NCI-H1092 treated with DMSO at 0.1 percent for 48 hours (cell line): ENCODE results near the gene NRG3.

Experiments used
- DNase-seq: peaks from one replicate; lab custom pipeline; 2025; lab: John Stamatoyannopoulos, UW

Gene NRG3

DNA sequence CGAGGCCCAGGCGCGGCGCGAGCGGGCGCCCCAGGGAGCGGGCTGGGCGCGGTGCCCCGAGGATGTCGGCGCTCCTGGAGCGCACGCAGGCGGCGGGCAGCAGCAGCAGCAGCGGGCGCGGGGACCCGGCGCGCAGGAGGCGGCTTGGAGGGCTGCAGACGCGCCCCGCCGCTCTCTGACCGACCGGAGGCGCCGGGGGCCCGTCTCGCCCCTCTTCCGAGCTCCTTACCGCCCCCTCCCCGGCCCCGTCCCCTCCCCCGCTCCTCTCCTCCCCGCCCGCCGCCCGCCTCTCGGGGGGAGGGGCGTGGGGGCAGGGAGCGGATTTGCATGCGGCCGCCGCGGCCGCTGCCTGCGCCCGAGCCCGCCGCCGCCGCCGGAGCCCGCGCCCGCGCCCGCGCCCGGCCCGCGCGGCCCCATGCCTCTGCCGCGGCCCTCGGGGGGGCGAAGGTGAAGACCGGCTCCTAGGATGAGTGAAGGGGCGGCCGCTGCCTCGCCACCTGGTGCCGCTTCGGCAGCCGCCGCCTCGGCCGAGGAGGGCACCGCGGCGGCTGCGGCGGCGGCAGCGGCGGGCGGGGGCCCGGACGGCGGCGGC, at the start of gene NRG3:
Gene NRG3, plus strand, starts transcription at position 320 of the 592 bp plus-strand sequence.
- no peak for DNase-seq

- no peak for DNase-seq
Observed at GRCh38 chr10:81828251-81828650, 46.7 kb upstream of the NRG3 start.

- no peak for DNase-seq
Observed at GRCh38 chr10:81831060-81831459, 43.9 kb upstream of the NRG3 start.

DNA sequence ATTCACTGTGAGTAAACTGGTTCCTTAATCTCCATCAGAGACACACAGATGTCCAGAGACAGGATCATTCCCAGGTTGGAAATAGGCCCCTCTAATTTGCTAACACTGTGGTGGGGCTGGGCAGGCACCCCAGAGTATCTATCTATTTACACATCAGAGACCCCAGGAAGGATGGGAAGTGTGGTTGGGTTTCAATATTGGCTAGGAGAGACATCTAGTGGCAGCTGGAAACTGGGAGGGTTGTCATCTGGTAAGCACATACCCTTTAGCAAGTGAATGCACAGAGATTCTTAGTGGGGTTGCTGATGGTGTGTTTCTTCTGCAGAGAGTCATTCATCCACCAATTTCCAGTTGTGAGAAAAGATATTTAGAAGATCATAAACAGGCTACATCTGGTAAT, 36.0 kb upstream of the NRG3 start:
- DNase-seq: no peak

DNA sequence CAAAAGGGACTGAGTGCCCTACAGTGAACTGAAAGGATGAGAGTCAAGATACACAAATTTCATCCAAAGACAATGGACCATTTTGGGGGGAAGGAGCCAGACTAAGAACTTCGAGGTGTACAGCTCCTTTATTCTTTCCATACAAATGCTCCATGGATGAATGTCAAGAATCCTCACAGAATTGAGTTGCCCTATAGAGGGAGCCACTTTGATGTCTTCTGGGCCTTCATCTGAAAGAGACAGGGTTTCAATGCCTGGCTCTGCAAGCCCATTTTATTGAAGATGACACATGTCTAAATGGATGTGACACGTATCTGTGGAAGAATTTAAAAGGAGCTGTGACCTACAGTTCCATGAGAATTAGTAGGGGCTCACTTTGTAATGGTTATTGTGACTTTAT, 32.0 kb upstream of the NRG3 start:
- DNase-seq: no peak

DNA sequence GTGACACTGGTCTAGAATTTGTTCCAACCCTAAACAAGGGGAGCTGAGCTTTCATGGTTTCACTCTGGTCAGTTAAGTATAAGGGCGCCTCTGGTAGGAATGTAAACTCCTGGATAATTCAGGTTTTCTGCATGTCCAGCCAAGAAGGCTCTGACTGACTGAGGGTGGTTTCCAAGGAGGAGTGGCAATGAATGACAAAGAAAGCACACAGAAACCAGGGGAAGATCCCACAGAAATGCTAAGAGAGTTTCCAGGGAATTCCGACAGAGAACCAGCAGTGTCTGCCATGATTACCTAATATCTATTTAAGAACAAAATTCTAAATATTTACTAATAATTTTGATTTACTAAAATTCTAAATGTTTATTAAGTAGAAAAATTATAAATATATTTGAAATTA, 27.3 kb upstream of the NRG3 start:
- DNase-seq: no peak

GRCh38 chr10:81848514-81848913, 26.5 kb upstream of the NRG3 start:
- DNase-seq: no peak

- DNase-seq: no peak
Observed at GRCh38 chr10:81848931-81849330, 26.1 kb upstream of the NRG3 start.

DNA sequence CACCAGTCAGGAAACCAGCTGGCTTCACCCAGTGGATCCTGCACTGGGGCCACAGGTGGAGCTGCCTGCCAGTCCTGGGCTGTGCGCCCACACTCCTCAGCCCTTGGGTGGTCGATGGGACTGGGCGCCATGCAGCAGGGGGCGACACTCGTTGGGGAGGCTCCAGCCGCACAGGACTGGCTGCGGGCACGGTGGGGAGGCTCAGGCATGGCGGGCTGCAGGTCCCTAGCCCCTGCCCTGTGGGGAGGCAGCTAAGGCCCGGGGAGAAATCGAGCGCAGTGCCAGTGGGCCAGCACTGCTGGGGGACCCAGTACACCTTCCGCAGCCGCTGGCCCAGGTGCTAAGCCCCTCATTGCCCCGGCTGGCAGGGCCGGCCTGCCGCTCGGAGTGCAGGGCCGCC, 12.4 kb upstream of the NRG3 start:
- no peak for DNase-seq

DNA sequence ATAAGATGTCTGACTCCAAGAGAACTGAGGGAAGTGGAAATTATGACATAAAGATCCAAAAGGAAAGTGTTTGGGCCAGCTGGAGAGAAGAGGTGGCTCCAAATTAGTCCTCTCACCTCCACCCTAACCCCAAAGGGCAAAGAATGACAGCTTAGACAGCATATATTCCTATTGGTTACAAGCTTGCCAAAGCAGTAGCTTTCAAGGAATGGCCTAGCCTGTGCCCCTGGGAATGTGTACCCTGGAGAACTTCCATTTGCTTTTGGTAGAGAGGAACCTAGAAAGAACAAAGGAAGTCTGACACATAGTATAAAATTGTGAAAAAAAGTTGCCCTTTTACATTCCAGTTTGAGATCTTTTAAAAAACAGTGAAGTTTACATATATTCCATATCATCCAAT, 11.2 kb upstream of the NRG3 start:
- DNase-seq: no peak

DNA sequence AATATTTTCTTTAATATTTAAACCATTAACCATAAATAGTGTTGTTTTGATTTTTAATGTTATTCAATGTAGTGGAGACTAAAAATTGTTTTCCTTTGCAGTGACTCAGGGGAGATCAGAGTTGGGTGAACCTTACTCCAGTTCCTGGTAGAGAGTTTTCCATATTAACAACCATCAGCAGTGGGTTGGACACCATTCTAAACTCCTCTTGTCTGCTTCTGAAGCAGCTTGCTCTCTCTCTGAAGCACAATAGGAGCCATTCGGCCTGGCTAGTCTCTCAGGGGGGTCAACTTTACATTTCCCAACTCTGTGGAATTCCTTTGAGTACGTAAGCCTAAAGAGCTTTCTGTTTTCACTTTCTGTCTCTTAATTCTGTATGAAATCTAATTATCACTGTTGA, 9.4 kb upstream of the NRG3 start:
- no peak for DNase-seq

- no peak for DNase-seq
Observed at GRCh38 chr10:81866753-81867152, 8.2 kb upstream of the NRG3 start.

DNA sequence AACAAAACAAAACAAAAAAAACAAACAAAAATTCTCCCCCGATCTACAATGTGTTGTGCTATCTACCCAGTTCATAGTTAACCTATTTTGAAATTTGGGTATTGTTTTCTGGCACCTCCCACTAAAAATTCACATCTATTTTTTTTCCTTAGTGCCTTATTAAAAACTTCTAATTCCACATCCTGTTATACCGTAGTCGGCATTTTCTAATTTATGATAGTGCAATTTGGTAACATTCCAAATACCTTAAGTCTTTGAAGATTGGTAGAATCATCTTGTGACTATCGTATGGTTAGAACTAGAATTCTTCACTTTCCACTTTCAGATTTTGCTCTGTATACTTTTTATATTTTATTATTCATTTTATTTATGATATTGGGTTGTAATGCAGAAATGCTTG, 4.5 kb upstream of the NRG3 start:
- DNase-seq: no peak

GRCh38 chr10:81871558-81871957, 3.4 kb upstream of the NRG3 start:
- no peak for DNase-seq

DNA sequence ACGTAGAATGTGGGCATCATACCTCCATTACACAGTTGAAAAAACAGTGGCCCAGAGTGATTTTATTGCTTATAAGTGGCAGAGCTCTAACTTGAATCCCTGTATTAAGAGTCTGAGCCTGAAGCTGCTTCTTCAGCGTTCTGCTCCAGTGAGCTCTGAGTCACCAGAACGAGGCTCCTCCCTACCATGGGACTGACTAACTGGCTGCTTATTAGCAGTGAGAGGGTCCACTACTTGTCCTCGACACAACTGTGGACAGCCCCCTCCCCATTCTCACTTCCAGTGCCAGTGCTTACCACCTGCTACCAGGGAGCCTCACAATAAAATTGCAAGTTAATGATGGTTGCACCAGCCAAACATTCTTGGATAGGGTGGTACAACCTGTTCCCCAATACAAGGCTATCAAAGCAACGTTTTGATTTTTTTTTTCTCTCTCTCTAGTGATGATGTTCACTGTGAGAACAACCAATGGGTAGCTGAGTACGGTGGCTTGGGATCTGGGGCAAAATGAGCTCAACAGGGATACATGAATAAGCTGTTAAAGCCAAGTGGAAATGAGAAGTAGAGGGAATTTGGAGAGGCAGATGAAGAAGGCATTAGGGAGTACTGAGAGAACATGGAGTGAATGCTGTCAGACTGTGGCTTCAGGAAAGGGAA, 2.7 kb upstream of the NRG3 start:
- DNase-seq: no peak

- DNase-seq: no peak
Observed at GRCh38 chr10:81873231-81873931, 1.6 kb upstream of the NRG3 start.

GRCh38 chr10:81873932-81874816, 820 bp upstream of the NRG3 start:
- DNase-seq: peak; percentile 15

DNA sequence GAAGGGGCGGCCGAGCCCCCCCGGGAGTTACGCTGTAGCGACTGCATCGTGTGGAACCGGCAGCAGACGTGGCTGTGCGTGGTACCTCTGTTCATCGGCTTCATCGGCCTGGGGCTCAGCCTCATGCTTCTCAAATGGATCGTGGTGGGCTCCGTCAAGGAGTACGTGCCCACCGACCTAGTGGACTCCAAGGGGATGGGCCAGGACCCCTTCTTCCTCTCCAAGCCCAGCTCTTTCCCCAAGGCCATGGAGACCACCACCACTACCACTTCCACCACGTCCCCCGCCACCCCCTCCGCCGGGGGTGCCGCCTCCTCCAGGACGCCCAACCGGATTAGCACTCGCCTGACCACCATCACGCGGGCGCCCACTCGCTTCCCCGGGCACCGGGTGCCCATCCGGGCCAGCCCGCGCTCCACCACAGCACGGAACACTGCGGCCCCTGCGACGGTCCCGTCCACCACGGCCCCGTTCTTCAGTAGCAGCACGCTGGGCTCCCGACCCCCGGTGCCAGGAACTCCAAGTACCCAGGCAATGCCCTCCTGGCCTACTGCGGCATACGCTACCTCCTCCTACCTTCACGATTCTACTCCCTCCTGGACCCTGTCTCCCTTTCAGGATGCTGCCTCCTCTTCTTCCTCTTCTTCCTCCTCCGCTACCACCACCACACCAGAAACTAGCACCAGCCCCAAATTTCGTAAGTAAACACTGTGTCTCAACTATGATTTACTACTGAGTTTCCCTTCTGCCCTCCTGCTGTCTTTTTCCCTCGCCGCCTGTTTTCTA, 666 bp downstream of the NRG3 start:
- no peak for DNase-seq

GRCh38 chr10:81876253-81877077, 1.5 kb downstream of the NRG3 start:
- DNase-seq: no peak

GRCh38 chr10:81877596-81877995, 2.6 kb downstream of the NRG3 start:
- DNase-seq: no peak

DNA sequence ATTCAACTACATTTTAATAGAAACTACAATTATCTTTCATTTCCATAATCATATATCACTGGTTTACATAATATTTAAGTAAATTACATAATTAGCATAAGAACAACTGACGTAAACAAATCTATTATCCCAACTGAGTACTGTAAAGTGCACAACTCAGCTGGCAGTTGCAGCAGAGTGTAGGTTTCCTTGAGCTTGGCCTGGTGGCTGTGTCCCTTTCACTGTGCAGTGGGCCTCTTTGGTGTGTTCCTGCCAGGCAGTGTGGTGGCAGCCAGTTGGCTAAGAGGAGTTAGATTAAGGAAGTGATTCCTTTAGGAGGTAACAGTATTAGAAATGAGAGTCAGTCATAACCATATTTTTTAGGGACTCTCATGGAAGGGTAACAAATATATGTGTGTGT, 7.0 kb downstream of the NRG3 start:
- DNase-seq: no peak
